Endothelial cell of umbilical vein (primary cell): ENCODE measurements around the gene CARD19. TPM values are rescaled to one million over a fixed set of nuclear protein-coding genes. Genes with fewer than 3 reads are reported as not detected.

ENCODE experiments used
- BruUV-seq: library from RNA; stranded (reverse); fragments of 400-500 nt; replicated peaks from 2 replicates; lab custom pipeline; 2021; lab: Mats Ljungman, UMichigan
- CTCF ChIA-PET: fragments of 300-600, 350-600 bp; sonication (Branson Sonifier 250); formaldehyde crosslinking; loops from one replicate; lab custom pipeline; 2021; ENCODE audit warnings: antibody characterized with exemption, inconsistent platforms; lab: Charles Lee
- POLR2A ChIA-PET: fragments of 300-600, 350-600 bp; sonication (Branson Sonifier 250); formaldehyde crosslinking; loops from one replicate; lab custom pipeline; 2021; ENCODE audit warnings: antibody characterized with exemption, inconsistent platforms; lab: Charles Lee
- DNase-seq: peaks from one replicate; pipeline ENCODE4 v3.0.0-alpha.2; 2011; ENCODE audit warnings: low read depth, low spot score
- FAIRE-seq: peaks from 2 replicates; lab custom pipeline; 2011; peaks lifted over from hg19 to GRCh38; lab: Jason Lieb, UNC
- H2AFZ ChIP-seq: 2 replicates; pipeline ENCODE4 v1.6.0; 2012; ENCODE audit warnings: low read depth, low read length, control low read depth, inconsistent platforms
- H3K27ac ChIP-seq: 2 replicates; pipeline ENCODE4 v1.5.1; 2011; ENCODE audit warnings: low read depth, mild to moderate bottlenecking, control low read depth, low read length, moderate library complexity; ENCODE audit not compliant: insufficient read depth
- H3K27me3 ChIP-seq, 2 experiments: 2 replicates each; pipeline versions ENCODE4 v1.6.0 to v1.6.1; 2011; ENCODE audit warnings: low read length in 2 of 2, mixed read lengths in 1 of 2; ENCODE audit not compliant: control insufficient read depth in 2 of 2, insufficient read depth in 2 of 2
- H3K36me3 ChIP-seq, 2 experiments: 2 replicates in 1 of 2; 3 replicates in 1 of 2; pipeline ENCODE4 v1.5.1; 2011; ENCODE audit warnings: low read length in 2 of 2, mild to moderate bottlenecking in 1 of 2, moderate library complexity in 1 of 2; ENCODE audit not compliant: control insufficient read depth in 2 of 2, insufficient read depth in 2 of 2; ENCODE audit errors: extremely low read depth in 1 of 2
- H3K4me1 ChIP-seq: 3 replicates; pipeline ENCODE4 v1.5.1; 2011; ENCODE audit warnings: mild to moderate bottlenecking, low read length; ENCODE audit not compliant: control insufficient read depth, insufficient read depth; ENCODE audit errors: extremely low read depth
- H3K4me2 ChIP-seq: 2 replicates; pipeline ENCODE4 v1.6.1; 2011; ENCODE audit warnings: low read length, control low read depth, mixed read lengths; ENCODE audit not compliant: insufficient read depth
- H3K4me3 ChIP-seq, 3 experiments: fragments of 200-600 bp in 1 of 3; sonication (generic), shearing (Covaris generic) in 1 of 3; replicated peaks in 1 of 3; 2 replicates each; pipeline ENCODE4 v1.5.1; 2011 to 2016; ENCODE audit warnings: control low read depth in 3 of 3, low read length in 3 of 3, mild to moderate bottlenecking in 2 of 3, inconsistent platforms in 1 of 3, low read depth in 1 of 3, moderate library complexity in 1 of 3; ENCODE audit not compliant: insufficient read depth in 1 of 3
- H3K79me2 ChIP-seq: 2 replicates; pipeline ENCODE4 v1.6.0; 2012; ENCODE audit warnings: low read length, inconsistent platforms; ENCODE audit not compliant: control insufficient read depth, insufficient read depth
- H3K9ac ChIP-seq: replicated peaks from 2 replicates; pipeline ENCODE3; 2011; ENCODE audit warnings: low read length, control low read depth; ENCODE audit not compliant: insufficient read depth; ENCODE audit errors: extremely low read depth
- H3K9me1 ChIP-seq: replicated peaks from 3 replicates; pipeline ENCODE4 v1.6.0; 2011; ENCODE audit warnings: mild to moderate bottlenecking, low read length; ENCODE audit not compliant: control insufficient read depth, insufficient read depth; ENCODE audit errors: extremely low read depth
- H3K9me3 ChIP-seq: replicated peaks from 2 replicates; pipeline ENCODE4 v1.5.1; 2012; ENCODE audit warnings: low read length, inconsistent platforms; ENCODE audit not compliant: control insufficient read depth, insufficient read depth
- H4K20me1 ChIP-seq: replicated peaks from 2 replicates; pipeline ENCODE3; 2011; ENCODE audit warnings: mild to moderate bottlenecking, low read length; ENCODE audit not compliant: control insufficient read depth, insufficient read depth; ENCODE audit errors: extremely low read depth
- CTCF ChIP-seq, 2 donors: IDR thresholded peaks; 1 replicate in 1 of 2; 2 replicates in 1 of 2; pipeline ENCODE4 v1.5.1; 2011; ENCODE audit warnings: low read length in 2 of 2, mild to moderate bottlenecking in 2 of 2, moderate library complexity in 2 of 2, control low read depth in 1 of 2, inconsistent platforms in 1 of 2, low read depth in 1 of 2; ENCODE audit not compliant: insufficient read depth in 1 of 2; ENCODE audit errors: extremely low read depth in 1 of 2
- EZH2 ChIP-seq: IDR thresholded peaks from 2 replicates; pipeline ENCODE4 v1.6.1; 2012; ENCODE audit warnings: borderline replicate concordance, low read depth, mild to moderate bottlenecking, moderate library complexity, low read length, inconsistent platforms; ENCODE audit not compliant: severe bottlenecking
- FOS ChIP-seq: IDR thresholded peaks from 2 replicates; pipeline ENCODE4 v1.6.1; 2011; ENCODE audit warnings: mild to moderate bottlenecking, low read length, moderate library complexity, borderline replicate concordance; ENCODE audit not compliant: insufficient read depth
- GATA2 ChIP-seq: IDR thresholded peaks from 2 replicates; pipeline ENCODE4 v1.7.0; 2011; ENCODE audit warnings: low read depth, mild to moderate bottlenecking, moderate library complexity, mixed read lengths, low read length; ENCODE audit not compliant: insufficient read length, insufficient read depth
- JUN ChIP-seq: IDR thresholded peaks from 2 replicates; pipeline ENCODE4 v1.6.1; 2011; ENCODE audit warnings: borderline replicate concordance, low read depth; ENCODE audit not compliant: insufficient read length, insufficient read depth
- MAX ChIP-seq: IDR thresholded peaks from 2 replicates; pipeline ENCODE4 v1.6.1; 2011; ENCODE audit not compliant: insufficient read depth, insufficient read length
- MYC ChIP-seq: IDR thresholded peaks from one replicate; pipeline ENCODE4 v1.6.1; 2011; ENCODE audit warnings: mild to moderate bottlenecking, low read depth, low read length
- POLR2A ChIP-seq: IDR thresholded peaks from 2 replicates; pipeline ENCODE4 v1.6.1; 2012; ENCODE audit warnings: low read depth, mild to moderate bottlenecking, control low read depth, low read length
- POLR2AphosphoS5 ChIP-seq: IDR thresholded peaks from 2 replicates; pipeline ENCODE4 v1.6.1; 2012; ENCODE audit warnings: low read depth, mild to moderate bottlenecking, control low read depth, low read length, moderate library complexity; ENCODE audit not compliant: insufficient read depth
- dilution Hi-C: fragments of 300-500 bp; cut with MboI; formaldehyde crosslinking; loops from one replicate; pipeline ENCODE4 v1.15.0; 2019; ENCODE audit warnings: low sequenced_read_pairs; ENCODE audit not compliant: extremely low pct_ligation_motif_present
- intact Hi-C: fragments of 100-400 bp; cut with micrococcal nuclease; formaldehyde crosslinking; loops from one replicate; pipeline ENCODE4 v1.10.0; 2022
- polyA plus RNA-seq, 4 experiments: library from polyadenylated mRNA; depleted of rRNA in 3 of 4; stranded (reverse) in 3 of 4; unstranded in 1 of 4; fragments of >200 nt; gene quantifications; 2 replicates each; pipeline versions ENCODE4 v1.2.1 to v1.2.3, GENCODE V29; 2011 to 2012; ENCODE audit warnings: missing spikeins in 1 of 4
- total RNA-seq: library from RNA; stranded (reverse); gene quantifications from 2 replicates; pipeline ENCODE4 v1.2.3, GENCODE V29; 2021

Gene CARD19
- total and polyA plus RNA-seq, 2 donors (not counting 3 experiments of a cell fraction or from before 2014, with no cell fraction given): 45.7 to 148 TPM

- ChIA-PET POLR2A (no interaction called here), CTCF (no interaction called here)
- no peak overlapping the region for H2AFZ ChIP-seq
- peaks cover 8 to 26% of the 10 kb centered on the region in 2 experiments for H3K36me3 ChIP-seq
- no peak for DNase-seq
- H3K27ac ChIP-seq: no peak overlapping the region
- H3K9me1 ChIP-seq: no peaks in the 10 kb centered on the region
- no peaks in the 10 kb centered on the region for H4K20me1 ChIP-seq
- peaks cover 5% of the 10 kb centered on the region for H3K79me2 ChIP-seq
- H3K27me3 ChIP-seq: no peaks in the 10 kb centered on the region
- peaks cover 5% of the 10 kb centered on the region for H3K4me1 ChIP-seq
- FAIRE-seq: no peak
- intact Hi-C loops: no loop called here
- TF ChIP-seq MAX: no peak
- no peaks in the 10 kb centered on the region for H3K9me3 ChIP-seq
- no peak overlapping the region for H3K4me2 ChIP-seq
- H3K9ac ChIP-seq: no peak overlapping the region
- no peak overlapping the region for H3K4me3 ChIP-seq
- no TSS peak for BruUV-seq
- dilution Hi-C loops: no loop called here
These were observed 18.9 kb downstream of the CARD19 start for GRCh38 chr9:93114984-93115335.

- TF ChIP-seq FOS: no peak
- no peak for TF ChIP-seq EZH2
- no peak for TF ChIP-seq CTCF (IDR thresholded peaks at IDR 0.05; ENCODE audit: extremely low read depth in 1 of 2, insufficient read depth in 1 of 2, low read depth in 1 of 2, low read length in 2 of 2)
- no peak for TF ChIP-seq POLR2AphosphoS5
- TF ChIP-seq JUN: no peak
- no peak for TF ChIP-seq MYC
- TF ChIP-seq MAX: no peak
- TF ChIP-seq GATA2: no peak
- TF ChIP-seq POLR2A: no peak
- H3K9me3 ChIP-seq: no peaks in the 10 kb centered on the region
- H3K9me1 ChIP-seq: no peaks in the 10 kb centered on the region
- H2AFZ ChIP-seq: no peak overlapping the region
- H3K4me3 ChIP-seq: no peak overlapping the region
- peaks cover 2% of the 10 kb centered on the region for H3K79me2 ChIP-seq
- no peak overlapping the region for H3K4me2 ChIP-seq
- peaks cover 4 to 23% of the 10 kb centered on the region in 2 experiments for H3K36me3 ChIP-seq
- ChIA-PET CTCF (interaction anchor here (0.6 to 6.2 kb wide), 3 partner anchors 8 to 187 kb away, joined by 3 to 70 read pairs (median 3); no protein-coding TSS in a partner anchor), POLR2A (no interaction called here)
- intact Hi-C loops: no loop called here
- H3K27me3 ChIP-seq: no peaks in the 10 kb centered on the region
- peaks cover 10% of the 10 kb centered on the region for H3K4me1 ChIP-seq
- no peak overlapping the region for H3K27ac ChIP-seq
- DNase-seq (no peak), FAIRE-seq (no peak)
- no TSS peak for BruUV-seq
- no peak overlapping the region for H3K9ac ChIP-seq
- H4K20me1 ChIP-seq: no peaks in the 10 kb centered on the region
- dilution Hi-C loops: no loop called here
These were observed 19.6 kb downstream of the CARD19 start for GRCh38 chr9:93115486-93116071.
